H9 (cell line): ENCODE measurements around the gene ADGRG7. TPM values are rescaled to one million over a fixed set of nuclear protein-coding genes. Genes with fewer than 3 reads are reported as not detected.

Experiments
- DNase-seq: peaks from one replicate; pipeline ENCODE4 v3.0.0-alpha.2; 2017
- H2AFZ ChIP-seq: one replicate; pipeline ENCODE4 v1.6.1; 2013; ENCODE audit warnings: mild to moderate bottlenecking, low read length, control low read depth, moderate library complexity
- H2AK5ac ChIP-seq: 2 replicates; pipeline ENCODE4 v1.6.1; 2013; ENCODE audit warnings: low read length, control low read depth, mixed read lengths; ENCODE audit not compliant: insufficient read length
- H2BK120ac ChIP-seq: one replicate; pipeline ENCODE4 v1.6.1; 2013; ENCODE audit warnings: low read depth, mild to moderate bottlenecking, low read length, control low read depth, inconsistent platforms; ENCODE audit not compliant: poor library complexity, severe bottlenecking
- H2BK12ac ChIP-seq: 2 replicates; pipeline ENCODE4 v1.6.1; 2013; ENCODE audit warnings: low read length, control low read depth, mixed read lengths, low read depth; ENCODE audit not compliant: insufficient read length
- H2BK15ac ChIP-seq: 2 replicates; pipeline ENCODE4 v1.6.1; 2013; ENCODE audit warnings: low read depth, low read length, control low read depth
- H2BK20ac ChIP-seq: one replicate; pipeline ENCODE4 v1.6.1; 2013; ENCODE audit warnings: low read depth, mild to moderate bottlenecking, low read length, control low read depth, inconsistent platforms; ENCODE audit not compliant: poor library complexity, severe bottlenecking
- H2BK5ac ChIP-seq: 2 replicates; pipeline ENCODE4 v1.6.1; 2013; ENCODE audit warnings: low read length, control low read depth, mixed read lengths; ENCODE audit not compliant: insufficient read length
- H3K14ac ChIP-seq: 2 replicates; pipeline ENCODE4 v1.6.1; 2013; ENCODE audit warnings: low read length, control low read depth; ENCODE audit not compliant: insufficient read depth
- H3K18ac ChIP-seq: 2 replicates; pipeline ENCODE4 v1.6.1; 2013; ENCODE audit warnings: low read depth, mild to moderate bottlenecking, mixed read lengths, low read length, control low read depth; ENCODE audit not compliant: insufficient read length
- H3K23ac ChIP-seq: 2 replicates; pipeline ENCODE4 v1.6.1; 2013; ENCODE audit warnings: low read length, control low read depth, mixed read lengths, low read depth; ENCODE audit not compliant: insufficient read length
- H3K23me2 ChIP-seq: 2 replicates; pipeline ENCODE4 v1.6.1; 2013; ENCODE audit warnings: low read depth, mild to moderate bottlenecking, mixed read lengths, low read length, control low read depth; ENCODE audit not compliant: insufficient read length, poor library complexity, severe bottlenecking
- H3K27ac ChIP-seq: 2 replicates; pipeline ENCODE4 v1.5.1; 2013; ENCODE audit warnings: low read length, control low read depth, mixed read lengths, low read depth; ENCODE audit not compliant: insufficient read length
- H3K27me3 ChIP-seq: 2 replicates; pipeline ENCODE4 v1.6.1; 2013; ENCODE audit warnings: low read length, control low read depth, inconsistent platforms; ENCODE audit not compliant: insufficient read depth
- H3K4ac ChIP-seq: 2 replicates; pipeline ENCODE4 v1.6.1; 2013; ENCODE audit warnings: low read depth, mild to moderate bottlenecking, control low read depth, inconsistent platforms, low read length, moderate library complexity
- H3K4me1 ChIP-seq: 2 replicates; pipeline ENCODE4 v1.6.1; 2013; ENCODE audit warnings: low read length, control low read depth, inconsistent platforms; ENCODE audit not compliant: insufficient read depth
- H3K4me2 ChIP-seq: 2 replicates; pipeline ENCODE4 v1.6.1; 2013; ENCODE audit warnings: low read length, control low read depth, mixed read lengths; ENCODE audit not compliant: insufficient read length, insufficient read depth
- H3K56ac ChIP-seq: 2 replicates; pipeline ENCODE4 v1.6.1; 2013; ENCODE audit warnings: low read depth, mild to moderate bottlenecking, mixed read lengths, low read length, control low read depth; ENCODE audit not compliant: insufficient read length
- H3K79me1 ChIP-seq: 2 replicates; pipeline ENCODE4 v1.6.1; 2013; ENCODE audit warnings: low read depth, mild to moderate bottlenecking, moderate library complexity, low read length, control low read depth, inconsistent platforms; ENCODE audit not compliant: insufficient read depth, poor library complexity, severe bottlenecking
- H3K79me2 ChIP-seq: 2 replicates; pipeline ENCODE4 v1.6.1; 2013; ENCODE audit warnings: low read length, control low read depth, inconsistent platforms; ENCODE audit not compliant: insufficient read depth
- H3K9ac ChIP-seq: 2 replicates; pipeline ENCODE4 v1.6.1; 2013; ENCODE audit warnings: low read length, control low read depth, mixed read lengths; ENCODE audit not compliant: insufficient read length; ENCODE audit errors: extremely low read depth
- H3K9me3 ChIP-seq: one replicate; pipeline ENCODE4 v1.6.1; 2013; ENCODE audit warnings: low read depth, low read length, inconsistent platforms; ENCODE audit not compliant: control insufficient read depth
- H3T11ph ChIP-seq: one replicate; pipeline ENCODE4 v1.6.1; 2013; ENCODE audit warnings: mild to moderate bottlenecking, low read length, control low read depth, inconsistent platforms
- H4K20me1 ChIP-seq: one replicate; pipeline ENCODE4 v1.6.1; 2013; ENCODE audit not compliant: control insufficient read depth, insufficient read length, insufficient read depth
- H4K5ac ChIP-seq: 2 replicates; pipeline ENCODE4 v1.6.1; 2013; ENCODE audit warnings: low read depth, mild to moderate bottlenecking, mixed read lengths, low read length, control low read depth; ENCODE audit not compliant: insufficient read length
- H4K8ac ChIP-seq: replicated peaks from 2 replicates; pipeline ENCODE4 v1.6.1; 2013; ENCODE audit warnings: low read length, control low read depth, mixed read lengths, low read depth; ENCODE audit not compliant: insufficient read length
- H4K91ac ChIP-seq: 2 replicates; pipeline ENCODE4 v1.6.1; 2013; ENCODE audit warnings: low read depth, mild to moderate bottlenecking, moderate library complexity, mixed read lengths, low read length, control low read depth; ENCODE audit not compliant: insufficient read length
- H3K27ac Mint-ChIP-seq, 3 experiments: 2 replicates in 2 of 3; 3 replicates in 1 of 3; pipeline ENCODE4 v1.8.0; 2020 to 2021; ENCODE audit warnings: mixed read lengths in 3 of 3, mild to moderate bottlenecking in 1 of 3, moderate library complexity in 1 of 3
- H3K27me3 Mint-ChIP-seq: 2 replicates; pipeline ENCODE4 v1.8.0; 2021; ENCODE audit warnings: low read depth, mild to moderate bottlenecking, moderate library complexity, mixed read lengths
- H3K36me3 Mint-ChIP-seq, 3 experiments: 2 replicates in 2 of 3; 3 replicates in 1 of 3; pipeline ENCODE4 v1.8.0; 2020 to 2021; ENCODE audit warnings: low read depth in 3 of 3, mixed read lengths in 3 of 3; ENCODE audit not compliant: insufficient read depth in 1 of 3
- H3K4me1 Mint-ChIP-seq, 2 experiments: 2 replicates each; pipeline ENCODE4 v1.8.0; 2020; ENCODE audit warnings: mixed read lengths in 2 of 2
- H3K4me3 Mint-ChIP-seq, 2 experiments: 2 replicates in 1 of 2; 3 replicates in 1 of 2; pipeline ENCODE4 v1.8.0; 2020 to 2021; ENCODE audit warnings: mild to moderate bottlenecking in 2 of 2, mixed read lengths in 2 of 2, moderate library complexity in 1 of 2
- H3K9me3 Mint-ChIP-seq, 2 experiments: 2 replicates in 1 of 2; 3 replicates in 1 of 2; pipeline ENCODE4 v1.8.0; 2020; ENCODE audit warnings: mild to moderate bottlenecking in 2 of 2, mixed read lengths in 2 of 2, moderate library complexity in 1 of 2
- WGBS: extraction: QIAGEN DNeasy Blood & Tissue Kit; methylation state at CpG from one replicate; pipeline ENCODE4 v1.1.7; 2013; ENCODE audit warnings: missing lambda C conversion rate, low lambda C conversion rate, mixed read lengths; ENCODE audit not compliant: insufficient read length; ENCODE audit errors: extremely low coverage; 5-methylcytosine and 5-hydroxymethylcytosine counted together
- total RNA-seq: library from RNA; stranded (reverse); gene quantifications from 2 replicates; pipeline ENCODE4 v1.2.1, GENCODE V29; 2021
- TF ChIP-seq, protein P1 (sequence below): fragments of 200-600 bp; sonication (generic); conservative IDR thresholded peaks from 3 replicates; pipeline ENCODE4 v1.8.0; 2021; ENCODE audit warnings: antibody characterized with exemption, mild to moderate bottlenecking

Gene ADGRG7
- total RNA-seq, 1 experiment from 2014 or later, result not detected

- H3K56ac ChIP-seq, result no peak overlapping the region
- no peak overlapping the region for H2AK5ac ChIP-seq
- Mint-ChIP-seq H3K36me3 (no peaks in the 10 kb centered on the region), H3K9me3 (peaks cover 0 to 1% of the 10 kb centered on the region in 2 experiments; a peak in 1 of 5 replicates), H3K4me1 (0 out of 4 replicates have a peak, but pooled peaks cover 0 to 2% of the 10 kb centered on the region in 2 experiments), H3K27me3 (peaks cover 1% of the 10 kb centered on the region; the same call in 1 of the 2 replicates), H3K27ac (no peak overlapping the region; a peak in 1 of 7 replicates), H3K4me3 (no peak overlapping the region)
- no peak overlapping the region for H2BK120ac ChIP-seq
- no peaks in the 10 kb centered on the region for H3K9me3 ChIP-seq
- no peak overlapping the region for H2AFZ ChIP-seq
- H3K23ac ChIP-seq, result no peak overlapping the region
- H4K20me1 ChIP-seq, result no peaks in the 10 kb centered on the region
- no peaks in the 10 kb centered on the region for H3K27me3 ChIP-seq
- no CpG with 5 or more reads among the region's 41 CpGs for WGBS
- no peak overlapping the region for H3K4me2 ChIP-seq
- H3K27ac ChIP-seq, result no peak overlapping the region
- H2BK20ac ChIP-seq, result no peak overlapping the region
- H3K14ac ChIP-seq, result no peak overlapping the region
- H3K18ac ChIP-seq, result no peak overlapping the region
- no peaks in the 10 kb centered on the region for H3K79me1 ChIP-seq
- H3K4me1 ChIP-seq, result no peaks in the 10 kb centered on the region
- H3T11ph ChIP-seq, result no peak overlapping the region
- no peak overlapping the region for H4K5ac ChIP-seq
- no peaks in the 10 kb centered on the region for H3K79me2 ChIP-seq
- H2BK15ac ChIP-seq, result no peak overlapping the region
- no peak overlapping the region for H3K9ac ChIP-seq
- H2BK12ac ChIP-seq, result no peak overlapping the region
- no peak for DNase-seq
- H4K8ac ChIP-seq, result no peak overlapping the region
- H2BK5ac ChIP-seq, result no peak overlapping the region
- no peaks in the 10 kb centered on the region for H3K23me2 ChIP-seq
- no peak overlapping the region for H3K4ac ChIP-seq
- TF ChIP-seq, protein P1, sequence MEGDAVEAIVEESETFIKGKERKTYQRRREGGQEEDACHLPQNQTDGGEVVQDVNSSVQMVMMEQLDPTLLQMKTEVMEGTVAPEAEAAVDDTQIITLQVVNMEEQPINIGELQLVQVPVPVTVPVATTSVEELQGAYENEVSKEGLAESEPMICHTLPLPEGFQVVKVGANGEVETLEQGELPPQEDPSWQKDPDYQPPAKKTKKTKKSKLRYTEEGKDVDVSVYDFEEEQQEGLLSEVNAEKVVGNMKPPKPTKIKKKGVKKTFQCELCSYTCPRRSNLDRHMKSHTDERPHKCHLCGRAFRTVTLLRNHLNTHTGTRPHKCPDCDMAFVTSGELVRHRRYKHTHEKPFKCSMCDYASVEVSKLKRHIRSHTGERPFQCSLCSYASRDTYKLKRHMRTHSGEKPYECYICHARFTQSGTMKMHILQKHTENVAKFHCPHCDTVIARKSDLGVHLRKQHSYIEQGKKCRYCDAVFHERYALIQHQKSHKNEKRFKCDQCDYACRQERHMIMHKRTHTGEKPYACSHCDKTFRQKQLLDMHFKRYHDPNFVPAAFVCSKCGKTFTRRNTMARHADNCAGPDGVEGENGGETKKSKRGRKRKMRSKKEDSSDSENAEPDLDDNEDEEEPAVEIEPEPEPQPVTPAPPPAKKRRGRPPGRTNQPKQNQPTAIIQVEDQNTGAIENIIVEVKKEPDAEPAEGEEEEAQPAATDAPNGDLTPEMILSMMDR, result no peak
- H4K91ac ChIP-seq, result no peak overlapping the region
These were observed 72.9 kb downstream of the ADGRG7 start for GRCh38 chr3:100682056-100682853.
